HG02678 (cell line): Measurements from ENCODE around the gene NEDD4.
"Not testable (repeated sequence)": the region's sequence is repeated elsewhere in the genome, so short reads cannot be mapped to it uniquely, and the experiment has no call there.

ENCODE experiments used
- ATAC-seq: cut with Tn5 transposase; IDR thresholded peaks from one replicate; pipeline ENCODE4 v1.9.1; 2021; ENCODE audit warnings: mild to moderate bottlenecking, moderate library complexity; ENCODE audit not compliant: unreplicated experiment

NEDD4 gene

DNA sequence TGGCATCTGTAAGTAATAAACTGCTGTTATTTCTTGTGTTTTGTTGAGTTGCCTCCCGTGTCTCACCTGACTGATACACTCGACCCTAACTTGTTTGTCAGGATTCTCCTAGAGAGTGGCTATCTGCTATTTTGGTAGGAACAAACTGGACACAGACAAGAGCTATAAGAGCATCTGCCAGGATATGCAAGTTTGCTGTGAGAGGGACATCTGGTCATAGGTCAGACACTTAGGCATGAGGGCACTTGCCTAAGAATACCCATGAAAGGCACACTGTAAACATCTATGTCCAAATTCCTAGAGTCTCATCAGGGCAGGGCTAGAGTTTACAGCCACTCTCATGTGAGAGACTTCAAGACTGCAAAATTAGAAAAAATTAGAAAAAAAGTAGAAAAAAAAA lies 32.5 kb downstream of the NEDD4 start:
- no peak for ATAC-seq

DNA sequence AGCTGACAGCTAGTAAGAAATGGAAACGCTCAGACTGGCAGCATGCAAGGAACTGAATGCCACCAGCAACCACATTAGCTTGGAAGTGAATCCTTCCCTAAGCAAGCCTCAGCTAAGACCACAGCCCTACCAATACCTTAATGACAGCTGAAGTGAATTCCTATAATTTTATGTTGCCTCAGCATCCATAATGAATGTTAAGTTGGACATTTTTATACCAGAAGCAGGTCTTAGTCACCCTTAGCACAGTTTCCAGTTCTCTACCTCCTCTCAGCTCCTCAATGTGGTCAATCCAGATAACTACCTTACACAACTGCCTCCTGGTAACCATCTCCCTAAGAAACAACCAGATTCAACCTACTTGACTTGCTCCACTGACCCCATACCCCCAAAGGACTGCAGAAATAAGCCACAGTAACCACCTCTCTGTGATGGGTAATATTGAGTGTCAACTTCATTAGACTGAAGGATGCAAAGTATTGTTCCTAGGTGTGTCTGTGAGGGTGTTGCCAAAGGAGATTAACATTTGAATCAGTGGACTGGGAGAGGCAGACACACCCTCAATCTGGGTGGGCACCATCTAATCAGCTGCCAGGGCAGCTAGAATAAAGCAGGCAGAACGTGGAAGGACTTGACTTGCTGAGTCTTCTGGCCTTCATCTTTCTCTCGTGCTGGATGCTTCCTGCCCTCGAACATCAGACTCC lies 33.5 kb downstream of the NEDD4 start:
- no peak for ATAC-seq

DNA sequence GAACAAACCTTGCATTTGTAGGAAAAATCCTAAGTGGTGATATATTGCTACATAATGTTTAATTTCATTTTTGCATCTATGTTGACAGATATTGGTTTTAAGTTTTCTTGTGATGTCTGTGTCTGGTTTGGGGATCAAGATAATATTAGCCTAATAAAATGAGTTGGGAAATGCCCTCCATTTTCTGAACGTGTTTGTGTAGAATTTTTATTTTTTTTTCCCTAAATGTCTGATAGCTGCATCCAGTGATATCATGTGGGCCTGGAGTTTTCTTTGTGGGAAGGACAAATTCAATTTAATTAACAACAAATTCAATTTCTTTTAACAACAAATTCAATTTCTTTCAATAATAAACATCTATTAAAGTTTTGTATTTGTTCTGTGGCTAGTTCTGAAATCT lies 35.1 kb downstream of the NEDD4 start:
- no peak for ATAC-seq

DNA sequence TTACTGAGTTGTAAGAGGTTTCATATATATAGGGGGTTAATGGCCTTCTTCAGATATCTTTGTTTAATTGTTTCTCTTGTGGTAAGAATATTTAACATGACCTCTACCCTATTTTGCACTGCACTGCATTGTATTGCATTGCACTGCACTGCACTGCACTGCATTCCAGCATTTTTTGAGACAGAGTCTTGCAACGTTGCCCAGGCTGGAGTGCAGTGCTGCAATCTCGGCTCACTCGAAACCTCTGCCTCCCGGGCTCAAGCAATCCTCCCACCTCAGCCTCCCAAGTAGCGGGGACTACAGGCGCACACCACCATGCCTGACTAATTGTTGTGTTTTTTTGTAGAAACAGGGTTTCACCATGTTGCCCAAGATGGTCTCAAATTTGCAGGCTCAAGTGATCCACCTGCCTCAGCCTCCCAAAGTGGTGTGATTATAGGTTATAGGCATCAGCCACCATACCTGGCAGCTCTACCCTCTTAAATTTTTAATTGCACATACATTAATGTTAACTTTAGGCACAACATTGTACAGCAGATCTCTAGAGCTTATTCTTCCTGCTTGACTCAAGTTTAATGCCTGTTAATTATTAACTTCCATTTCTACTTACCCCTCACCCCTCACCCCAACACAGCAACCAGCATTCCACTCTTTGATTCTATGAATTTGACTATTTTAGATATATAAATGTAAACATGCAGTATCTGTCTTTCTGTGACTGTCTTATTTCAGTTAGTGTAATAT lies 38.4 kb downstream of the NEDD4 start:
- ATAC-seq: no peak

DNA sequence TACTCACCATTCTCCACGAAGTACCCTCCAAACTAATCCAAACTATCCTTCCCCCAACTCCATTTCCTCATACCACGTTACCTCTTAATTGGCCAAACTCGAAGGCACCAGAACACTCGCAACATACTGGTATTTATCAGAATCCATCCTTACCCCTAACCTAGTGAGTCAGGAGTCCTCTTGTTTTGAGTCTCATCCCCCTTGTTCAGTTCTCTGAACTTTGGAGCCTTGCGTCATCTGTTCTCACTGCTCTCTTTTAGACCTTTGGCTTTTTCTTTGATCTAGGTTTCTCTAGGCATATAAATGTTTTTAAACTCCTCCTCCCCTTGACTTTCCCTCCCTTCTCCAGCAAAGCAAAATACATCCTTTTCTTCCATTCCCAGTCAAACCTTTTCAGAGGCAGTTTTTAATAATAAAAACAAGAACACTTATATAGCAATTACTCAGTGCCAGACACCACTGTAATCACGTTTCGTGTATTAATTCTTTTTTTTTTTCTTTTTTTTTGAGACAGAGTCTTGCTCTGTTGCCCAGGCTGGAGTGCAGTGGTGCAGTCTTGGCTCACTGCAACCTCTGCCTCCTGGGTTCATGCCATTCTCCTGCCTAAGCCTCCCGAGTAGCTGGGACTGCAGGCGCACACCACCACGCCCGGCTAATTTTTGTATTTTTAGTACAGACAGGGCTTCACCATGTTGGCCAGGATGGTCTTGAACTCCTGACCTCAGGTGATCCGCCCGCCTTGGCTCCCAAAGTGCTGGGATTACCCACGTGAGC lies 40.7 kb downstream of the NEDD4 start:
- not testable (repeated sequence) for ATAC-seq

DNA sequence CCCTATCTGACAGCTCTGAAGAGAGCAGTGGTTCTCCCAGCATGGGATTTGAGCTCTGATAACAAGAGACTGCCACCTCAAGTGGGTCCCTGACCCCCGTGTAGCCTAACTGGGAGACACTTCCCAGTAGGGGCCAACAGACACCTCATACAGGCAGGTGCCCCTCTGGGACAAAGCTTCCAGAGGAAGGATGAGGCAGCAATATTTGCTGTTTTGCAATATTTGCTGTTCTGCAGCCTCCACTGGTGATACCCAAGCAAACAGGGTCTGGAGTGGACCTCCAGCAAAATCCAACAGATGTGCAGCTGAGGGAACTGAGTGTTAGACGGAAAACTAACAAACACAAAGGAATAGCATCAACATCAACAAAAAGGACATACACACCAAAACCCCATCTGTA lies 48.8 kb downstream of the NEDD4 start:
- not testable (repeated sequence) for ATAC-seq

DNA sequence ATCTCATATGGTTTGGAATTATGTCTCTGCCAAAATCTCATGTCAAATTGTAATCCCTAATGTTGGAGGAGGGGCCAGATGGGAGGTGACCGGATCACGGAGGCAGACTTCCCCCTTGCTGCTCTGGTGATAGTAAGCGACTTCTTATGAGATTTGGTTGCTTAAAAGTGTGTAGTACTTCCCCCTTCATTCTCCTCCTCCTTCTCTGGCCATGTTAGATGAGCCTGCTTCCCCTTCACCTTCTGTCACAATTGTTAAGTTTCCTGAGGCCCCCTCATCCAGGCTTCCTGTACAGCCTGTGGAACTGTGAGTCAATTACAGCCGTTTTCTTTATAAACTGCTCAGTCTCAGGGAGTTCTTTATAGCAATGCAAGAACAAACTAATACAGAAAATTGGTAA lies 51.1 kb downstream of the NEDD4 start:
- ATAC-seq: no peak

DNA sequence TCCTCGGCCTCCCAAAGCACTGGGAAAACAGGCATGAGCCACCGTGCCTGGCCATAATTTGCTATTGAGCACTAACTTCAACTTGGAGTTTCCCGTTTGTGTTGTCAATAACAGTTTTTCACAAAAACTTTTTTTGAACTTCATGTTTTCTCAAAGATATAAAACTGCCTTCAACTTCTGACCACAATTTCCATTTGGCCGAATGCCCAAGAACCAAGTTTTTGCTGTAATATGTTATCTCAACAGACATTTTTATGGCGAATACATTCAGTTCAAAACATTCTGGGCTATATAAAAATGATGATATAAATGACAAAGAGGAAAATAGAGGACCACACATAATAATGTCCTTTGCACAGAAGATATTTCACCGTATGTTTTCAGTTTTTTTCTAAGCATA lies 56.4 kb downstream of the NEDD4 start:
- no peak for ATAC-seq

DNA sequence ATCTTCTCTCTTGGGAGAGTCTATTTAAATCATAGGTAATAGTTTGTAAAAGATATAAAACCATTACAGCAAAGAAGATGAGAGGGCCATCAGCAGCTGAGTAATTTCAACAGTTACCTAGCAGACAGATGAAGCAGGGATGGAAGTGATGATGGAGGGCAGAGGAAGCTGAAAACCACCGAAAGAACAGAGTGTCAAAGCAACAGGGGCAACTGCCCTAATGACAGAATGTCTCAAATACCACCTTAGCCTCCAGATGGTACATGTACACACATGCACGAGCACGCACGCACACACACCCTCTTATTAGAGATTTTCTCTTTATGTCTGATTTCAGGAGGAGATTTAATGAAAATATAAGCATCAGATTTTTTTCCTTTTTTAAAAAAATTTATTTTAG lies 64.5 kb downstream of the NEDD4 start:
- ATAC-seq: no peak

DNA sequence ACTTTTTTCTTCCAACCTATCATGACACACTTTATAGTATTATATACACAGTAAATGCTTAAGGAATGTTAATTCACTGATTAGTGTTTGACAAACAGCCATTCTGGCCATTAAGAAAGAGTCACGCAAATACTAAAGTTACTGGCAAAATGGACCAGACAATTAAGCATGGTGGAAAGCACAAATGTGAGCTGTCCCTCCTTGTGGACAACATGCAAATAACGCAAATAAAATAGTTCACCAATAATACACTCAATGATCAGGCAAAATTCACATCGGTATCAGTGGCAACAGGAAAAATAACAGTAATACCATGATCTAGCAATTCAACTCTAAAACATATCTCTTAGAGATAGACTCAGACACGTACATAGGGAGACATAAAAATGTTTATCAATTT lies 71.7 kb downstream of the NEDD4 start:
- no peak for ATAC-seq

DNA sequence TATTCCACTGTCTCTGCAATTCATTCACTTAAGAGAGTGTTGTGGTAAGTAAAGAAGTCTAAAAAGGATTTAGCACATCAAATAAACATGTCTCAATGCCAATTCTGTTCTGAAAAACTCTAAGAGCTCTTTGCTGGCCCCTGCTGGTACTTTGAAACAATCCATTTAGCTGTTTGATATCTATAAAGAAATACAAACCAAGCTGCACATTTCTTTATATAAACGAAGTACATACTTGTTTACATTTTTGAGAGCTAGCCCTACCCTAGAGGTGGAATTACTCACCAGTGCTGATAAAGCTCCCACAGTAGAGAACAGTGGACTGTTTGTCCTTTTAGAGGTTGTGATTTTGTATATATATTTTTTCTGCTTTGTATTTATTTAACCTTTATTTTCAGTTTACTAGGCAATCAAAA lies 75.5 kb downstream of the NEDD4 start:
- no peak for ATAC-seq

DNA sequence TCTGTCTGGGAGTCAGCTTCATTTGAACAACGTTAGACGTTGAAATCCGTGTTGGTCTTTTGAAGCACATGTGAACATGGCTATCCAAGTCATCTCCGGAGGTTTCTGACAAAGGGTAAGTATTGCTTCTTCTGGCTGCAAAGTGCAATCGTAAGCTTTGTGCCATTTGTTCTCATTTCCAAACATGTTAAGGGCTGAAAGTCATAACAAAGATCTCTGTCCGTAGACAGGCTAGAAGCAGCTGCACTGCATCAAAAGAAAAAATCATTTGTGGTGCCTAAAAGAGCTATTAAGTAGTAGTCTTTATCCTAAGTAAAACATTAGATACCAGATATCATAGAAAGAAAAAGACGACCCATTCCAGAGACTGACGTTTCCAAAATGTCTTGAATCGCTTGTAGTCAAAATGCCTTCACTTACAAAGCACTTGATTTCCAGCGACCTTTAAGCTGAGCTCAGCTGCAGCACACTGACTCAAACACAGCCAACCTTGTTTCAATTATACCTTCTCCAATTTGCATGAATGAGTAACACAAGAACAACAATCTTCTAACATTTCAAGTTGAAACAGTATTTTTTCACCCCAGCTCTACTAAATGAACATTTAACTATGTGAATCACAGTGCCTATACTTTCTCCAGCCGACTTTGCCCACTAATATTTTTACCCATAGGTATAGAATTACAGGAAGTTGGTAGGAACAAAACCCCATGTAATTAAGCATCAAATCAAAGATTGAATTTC lies 76.6 kb downstream of the NEDD4 start:
- ATAC-seq: no peak

DNA sequence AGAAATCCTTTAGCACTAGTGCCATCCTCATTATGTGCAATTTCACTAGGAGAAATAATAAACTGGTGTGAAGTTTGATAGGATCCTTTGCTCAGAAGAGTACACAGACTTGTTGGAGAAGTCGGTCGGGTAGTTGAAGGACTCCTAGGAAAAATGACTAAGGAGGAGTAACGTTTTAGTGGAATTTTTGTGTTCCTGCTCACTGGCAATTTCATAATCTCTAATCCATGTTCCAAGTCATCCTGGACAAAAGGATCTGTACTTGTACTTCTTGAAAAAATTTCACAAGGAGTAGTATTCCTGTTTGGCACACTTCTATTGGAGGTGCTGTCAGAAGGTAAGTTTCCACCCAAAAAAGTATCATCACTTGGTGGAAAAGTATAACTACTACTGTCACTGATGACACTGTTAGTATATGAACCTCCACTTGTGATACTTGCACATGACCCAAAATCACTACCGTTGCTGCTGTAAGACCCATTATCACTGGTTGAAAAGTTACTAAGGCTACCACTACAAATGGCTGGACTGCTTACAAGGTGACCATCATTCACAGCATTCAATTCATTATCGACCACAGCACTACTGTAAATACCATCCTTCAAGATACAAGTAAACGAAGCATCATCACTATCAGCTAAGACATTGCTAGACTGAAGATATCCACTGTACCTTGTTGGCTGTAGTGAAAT lies 77.4 kb downstream of the NEDD4 start:
- ATAC-seq: no peak

DNA sequence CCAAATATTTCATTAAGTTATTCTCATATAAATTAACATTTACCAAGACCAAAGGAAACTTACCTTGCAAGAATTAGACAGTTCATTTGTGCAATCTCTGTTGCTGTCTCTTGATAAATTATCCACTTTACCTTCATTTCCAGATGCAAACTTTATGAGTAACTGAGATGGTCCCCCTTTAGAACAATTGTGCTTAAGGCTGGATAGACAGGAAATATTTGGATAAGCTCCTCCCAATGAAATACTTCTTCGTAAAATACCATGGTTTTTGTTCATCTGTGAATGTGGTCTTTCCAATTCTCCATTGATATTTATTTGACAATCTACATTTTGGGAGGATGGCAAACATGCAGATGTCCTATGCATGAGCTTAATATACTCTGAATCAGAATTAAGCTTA lies 78.2 kb downstream of the NEDD4 start:
- ATAC-seq: no peak

DNA sequence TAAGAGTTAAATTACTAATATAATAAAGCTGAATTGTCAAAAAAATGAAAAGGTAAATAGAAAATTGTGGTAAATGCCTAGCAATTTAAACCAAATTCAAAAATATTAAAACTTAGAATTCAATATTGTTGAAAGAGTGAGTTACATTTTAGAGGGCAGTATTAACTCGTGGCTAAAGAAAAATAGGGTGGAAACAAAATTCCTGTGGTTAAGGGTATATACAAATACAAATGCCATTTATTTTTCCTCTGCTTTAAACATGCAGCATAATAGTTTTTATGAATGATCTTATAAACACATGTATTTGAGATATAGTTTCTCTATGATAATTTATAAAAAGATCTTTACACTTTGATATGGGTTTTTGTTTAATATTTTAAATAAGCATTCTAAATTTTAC lies 79.0 kb downstream of the NEDD4 start:
- ATAC-seq: no peak

DNA sequence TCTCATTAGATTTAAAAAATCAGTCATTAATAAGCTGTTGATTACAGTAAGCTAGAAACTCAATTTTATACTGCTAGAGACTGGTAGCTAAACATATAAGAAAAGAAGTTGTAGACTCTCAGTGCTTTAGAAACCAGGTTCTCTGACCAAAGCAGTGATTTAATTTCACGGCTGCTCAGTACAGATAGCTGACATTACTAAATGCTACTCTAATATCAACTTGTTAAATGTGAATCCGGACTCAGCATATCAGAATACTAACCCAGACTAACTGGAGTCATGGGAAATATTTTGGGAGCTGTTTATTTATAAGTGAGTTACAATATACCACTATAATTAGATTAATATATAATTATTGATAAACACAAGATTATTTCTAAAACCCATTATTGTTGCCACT lies 80.4 kb downstream of the NEDD4 start:
- ATAC-seq: no peak

DNA sequence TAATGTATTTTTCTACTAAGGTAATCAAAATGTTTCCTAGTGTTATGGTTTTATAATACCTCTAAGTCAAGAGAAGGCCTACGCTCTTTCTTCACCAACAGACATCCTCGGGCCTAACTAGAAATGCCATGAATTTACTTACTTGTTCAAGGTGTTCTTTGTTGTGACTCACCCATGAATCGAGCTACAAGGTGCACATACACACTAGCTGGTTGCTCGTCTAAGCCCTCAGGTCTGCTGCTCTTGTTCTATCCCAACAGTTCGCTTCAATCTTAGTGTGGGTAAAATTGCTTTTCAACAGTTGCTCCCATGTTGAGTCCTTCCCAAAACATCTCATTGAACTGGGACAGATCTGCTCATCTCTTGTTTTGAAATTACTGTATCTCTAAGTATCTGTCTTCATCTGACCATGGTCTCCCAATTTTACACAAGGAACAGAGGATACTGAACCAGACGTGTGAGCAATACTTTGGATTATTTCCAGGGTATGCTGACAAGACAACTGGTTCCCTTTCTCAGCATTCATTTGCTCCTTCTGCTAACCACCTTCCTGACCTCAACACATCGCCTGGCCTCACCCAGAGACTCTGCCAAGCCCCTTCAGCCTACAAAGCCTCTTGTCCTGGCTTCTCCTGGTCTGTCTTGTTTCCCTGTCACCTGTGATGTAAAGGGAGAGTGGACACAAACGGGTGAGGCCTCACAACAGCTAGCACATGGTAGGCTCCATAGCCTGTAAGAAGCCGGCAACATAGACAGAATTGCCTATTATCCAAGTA lies 84.2 kb downstream of the NEDD4 start:
- ATAC-seq: no peak

DNA sequence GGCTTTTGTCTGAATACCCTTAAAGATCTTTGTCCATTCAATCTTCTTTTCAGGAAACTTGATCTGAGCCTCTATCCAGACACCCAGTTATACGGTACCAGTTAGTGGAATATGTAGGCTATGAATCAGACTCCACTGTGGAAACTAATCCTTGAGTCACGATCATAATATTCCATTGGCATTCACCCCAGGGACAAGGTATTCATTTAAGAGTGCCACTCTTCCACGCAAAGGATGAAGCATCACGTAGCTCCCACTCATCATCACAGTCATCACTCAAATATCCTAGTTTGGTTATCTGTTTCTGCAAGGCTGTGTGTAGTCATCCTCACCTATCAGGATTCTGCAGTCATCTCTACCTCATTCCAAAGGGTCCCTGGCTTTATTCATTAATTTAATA lies 85.6 kb downstream of the NEDD4 start:
- no peak for ATAC-seq

DNA sequence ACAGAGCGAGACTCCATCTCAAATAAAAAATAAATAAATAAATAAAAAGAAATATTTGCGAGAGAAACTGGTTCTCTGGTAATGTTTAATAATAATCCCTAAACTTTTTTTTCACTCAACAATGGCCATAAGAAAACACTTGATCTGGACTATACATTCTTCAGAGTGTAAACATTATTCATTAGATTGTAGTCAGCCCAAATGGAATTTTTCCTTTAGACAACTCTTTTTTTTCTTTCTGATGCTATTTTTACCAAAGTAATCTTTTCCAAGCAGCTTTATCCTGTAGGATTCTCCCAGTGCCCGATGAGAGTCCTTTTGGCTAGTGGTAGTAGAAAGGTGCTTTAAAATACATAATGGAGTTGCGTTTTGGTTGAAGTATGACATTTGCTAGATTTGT lies 90.4 kb downstream of the NEDD4 start:
- ATAC-seq: no peak

DNA sequence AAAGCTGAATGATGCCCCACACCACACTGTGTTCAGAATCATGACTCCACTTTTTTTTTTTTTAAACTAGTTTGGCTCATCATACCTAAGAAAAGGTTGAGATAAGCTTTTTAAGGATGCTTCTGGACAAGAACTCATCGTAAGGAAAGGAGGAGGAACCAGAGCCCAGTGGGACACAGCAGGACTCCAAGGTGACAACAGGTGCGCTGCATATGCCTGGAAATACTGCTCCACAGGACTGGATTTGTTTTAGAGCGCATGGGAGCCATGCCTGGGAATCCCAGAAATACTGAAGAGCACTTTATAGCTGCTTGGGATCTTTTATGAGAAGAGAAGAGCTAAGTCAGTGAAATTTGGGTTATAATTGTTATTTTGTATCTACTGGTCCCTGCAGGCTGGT lies 93.4 kb downstream of the NEDD4 start:
- no peak for ATAC-seq
